T47D (cell line): Measurements from ENCODE around the gene PCSK5.
"Not testable (repeated sequence)": the region's sequence is repeated elsewhere in the genome, so short reads cannot be mapped to it uniquely, and the experiment has no call there.

Experiments used
- DNase-seq, 2 experiments: peaks; one replicate each; pipeline versions ENCODE4 v3.0.0 to v3.0.0-alpha.2; 2011 to 2012; ENCODE audit warnings: low read depth in 1 of 2, low spot score in 1 of 2
- JUND ChIP-seq: IDR thresholded peaks from 2 replicates; pipeline ENCODE4 v1.6.1; 2012; ENCODE audit warnings: low read depth
- in situ Hi-C: cut with HindIII; loops from 2 replicates; pipeline ENCODE4 v1.10.0; 2016; ENCODE audit warnings: low sequenced_read_pairs, low pct_unique_long_range_greater_than_20kb

PCSK5 gene

DNA sequence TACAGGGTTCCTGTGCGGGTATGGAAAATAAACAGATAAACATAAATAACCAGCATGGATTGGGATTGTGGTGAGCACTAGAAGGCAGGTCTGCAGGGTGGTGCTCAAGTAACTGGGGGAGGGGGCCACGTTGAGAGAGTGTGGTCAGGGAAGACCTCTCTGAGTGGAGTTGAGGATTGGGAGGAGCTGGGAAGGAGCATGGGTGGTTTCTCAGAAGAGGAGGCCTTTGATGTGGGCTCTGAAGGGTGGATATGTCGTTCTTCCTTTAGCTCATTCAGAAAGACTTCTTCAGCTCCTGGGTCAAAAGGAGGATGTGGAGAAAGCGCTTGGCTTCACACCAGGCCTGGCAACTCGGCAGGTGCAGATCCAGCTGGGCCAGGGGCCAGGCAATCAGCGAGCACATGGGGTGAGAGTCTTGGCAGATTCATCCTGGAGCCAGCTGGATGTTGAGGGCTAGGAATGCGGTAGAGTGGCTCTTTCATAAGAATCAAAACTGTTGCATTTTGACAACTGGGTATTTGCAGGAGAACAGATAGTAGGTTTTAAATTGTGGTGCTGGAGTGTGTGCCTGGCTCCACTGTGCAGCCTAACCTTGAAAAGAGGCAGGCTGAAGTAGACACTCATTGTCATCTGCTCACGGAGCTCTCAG lies 71.7 kb downstream of the PCSK5 start:
- no peak for DNase-seq
- in situ Hi-C loops, result no loop called here
- TF ChIP-seq JUND, result no peak

- in situ Hi-C loops, result no loop called here
- DNase-seq, result no peak
- no peak for TF ChIP-seq JUND
Measured at GRCh38 chr9:75962662-75963036, 72.2 kb downstream of the PCSK5 start.

DNA sequence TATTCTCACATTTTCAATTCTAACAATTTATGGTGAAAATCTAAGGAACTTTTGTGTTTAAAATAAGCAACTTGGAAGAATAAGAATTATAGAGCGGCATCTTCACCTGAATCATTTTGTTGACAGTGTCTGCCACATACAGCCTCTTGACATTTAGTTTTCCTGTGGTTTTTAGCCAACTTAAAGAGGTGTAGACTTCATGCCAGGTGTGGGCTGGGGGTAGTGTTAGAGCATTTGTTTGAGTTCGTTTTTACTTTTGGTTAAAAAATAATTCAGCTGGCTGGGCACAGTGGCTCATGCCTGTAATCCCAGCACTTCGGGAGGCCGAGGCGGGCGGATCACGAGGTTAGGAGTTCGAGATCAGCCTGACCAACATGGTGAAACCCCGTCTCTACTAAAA lies 72.8 kb downstream of the PCSK5 start:
- in situ Hi-C loops, DNase-seq: not testable (repeated sequence)

GRCh38 chr9:75964427-75964826 lies 74.0 kb downstream of the PCSK5 start:
- TF ChIP-seq JUND, result no peak
- no peak for DNase-seq
- in situ Hi-C loops, result no loop called here

DNA sequence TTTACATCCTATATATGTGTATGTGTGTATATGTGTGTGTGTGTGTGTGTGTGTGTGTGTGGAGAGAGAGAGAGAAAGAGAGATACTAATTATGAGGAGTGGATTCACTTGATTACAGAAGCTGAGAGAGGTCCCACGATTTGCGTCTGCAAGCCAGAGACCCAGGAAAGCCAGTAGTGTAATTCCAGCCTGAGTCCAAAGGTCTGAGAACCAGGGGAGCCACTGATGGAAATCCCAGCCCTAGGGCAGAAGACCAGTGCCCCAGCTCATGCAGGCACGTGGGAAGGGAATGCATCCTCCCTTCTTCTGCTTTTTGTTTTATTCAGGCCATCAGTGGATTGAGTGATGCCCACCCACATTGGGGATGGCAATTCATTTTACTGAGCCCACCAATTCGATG lies 74.8 kb downstream of the PCSK5 start:
- DNase-seq, result no peak
- TF ChIP-seq JUND, result no peak
- in situ Hi-C loops, result no loop called here

GRCh38 chr9:75967556-75967955 lies 77.1 kb downstream of the PCSK5 start:
- DNase-seq, result no peak
- TF ChIP-seq JUND, result no peak
- in situ Hi-C loops, result no loop called here

GRCh38 chr9:75974016-75974766 lies 83.7 kb downstream of the PCSK5 start:
- DNase-seq, result no peak
- in situ Hi-C loops, result no loop called here
- TF ChIP-seq JUND, result no peak

- in situ Hi-C loops, result no loop called here
- DNase-seq, result no peak
- no peak for TF ChIP-seq JUND
Measured at GRCh38 chr9:75975071-75975470, 84.6 kb downstream of the PCSK5 start.

- in situ Hi-C loops, result no loop called here
- DNase-seq, result no peak
Measured at GRCh38 chr9:75976549-75976948, 86.1 kb downstream of the PCSK5 start.

GRCh38 chr9:75979362-75979761 lies 88.9 kb downstream of the PCSK5 start:
- peak in 1 of 2 experiments; percentile 15 for DNase-seq
- TF ChIP-seq JUND, result no peak
- in situ Hi-C loops, result no loop called here

More at GRCh38 chr9:75976549-75976948, 86.1 kb downstream of the PCSK5 start:
- TF ChIP-seq JUND, result no peak

GRCh38 chr9:75983319-75984045 lies 93.0 kb downstream of the PCSK5 start:
- no peak for TF ChIP-seq JUND
- no peak for DNase-seq
- in situ Hi-C loops, result no loop called here

- DNase-seq, result no peak
- in situ Hi-C loops, result no loop called here
- TF ChIP-seq JUND, result no peak
Measured at GRCh38 chr9:75985515-75985914, 95.0 kb downstream of the PCSK5 start.

DNA sequence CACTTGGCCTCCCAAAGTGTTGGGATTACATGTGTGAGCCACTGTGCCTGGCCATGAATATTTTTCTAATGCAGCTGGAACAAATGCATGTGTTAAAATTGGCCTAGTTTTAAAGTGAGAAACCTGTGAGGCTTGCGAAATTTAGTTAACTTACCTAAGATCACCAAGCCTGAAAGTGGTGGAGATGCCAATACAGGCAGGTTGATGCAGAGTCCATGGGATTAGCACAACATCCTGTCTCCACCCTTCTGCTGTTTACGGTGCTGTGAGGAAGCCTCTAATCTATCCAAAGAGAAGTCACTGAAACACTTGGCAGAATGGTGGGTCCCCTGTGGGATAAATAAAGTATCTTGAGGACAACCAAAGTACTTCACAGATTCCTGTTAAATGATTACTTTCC lies 98.2 kb downstream of the PCSK5 start:
- in situ Hi-C loops, result no loop called here
- no peak for DNase-seq

GRCh38 chr9:75990156-75990555 lies 99.7 kb downstream of the PCSK5 start:
- no peak for DNase-seq
- in situ Hi-C loops, result no loop called here

More for the DNA sequence above, 98.2 kb downstream of the PCSK5 start:
- no peak for TF ChIP-seq JUND

More at GRCh38 chr9:75990156-75990555, 99.7 kb downstream of the PCSK5 start:
- no peak for TF ChIP-seq JUND
